Endodermal cell (in vitro differentiated cells): ENCODE measurements around the gene SMC1B. TPM values are rescaled to one million over a fixed set of nuclear protein-coding genes. Genes with fewer than 3 reads are reported as not detected.
A peak's percentile ranks its signal among the peaks of the same experiment; 100 is the strongest.
"Not testable (repeated sequence)": the region's sequence is repeated elsewhere in the genome, so short reads cannot be mapped to it uniquely, and the experiment has no call there.

Source experiments
- DNase-seq: peaks from one replicate; pipeline ENCODE4 v3.0.0-alpha.2; 2017
- H3K27ac ChIP-seq: 2 replicates; pipeline ENCODE4 v1.5.1; 2013; ENCODE audit warnings: mild to moderate bottlenecking, low read depth, low read length, moderate library complexity
- H3K27me3 ChIP-seq: 2 replicates; pipeline ENCODE4 v1.6.1; 2013; ENCODE audit warnings: mild to moderate bottlenecking, low read length, moderate library complexity; ENCODE audit not compliant: insufficient read depth, control insufficient read depth, poor library complexity, severe bottlenecking
- H3K36me3 ChIP-seq: 2 replicates; pipeline ENCODE4 v1.7.0; 2013; ENCODE audit warnings: mild to moderate bottlenecking, low read length, moderate library complexity; ENCODE audit not compliant: control insufficient read depth, insufficient read depth
- H3K4me1 ChIP-seq: one replicate; pipeline ENCODE4 v1.7.0; 2013; ENCODE audit warnings: low read length; ENCODE audit not compliant: control insufficient read depth, insufficient read depth
- H3K4me3 ChIP-seq: 2 replicates; pipeline ENCODE4 v1.5.1; 2013; ENCODE audit warnings: mild to moderate bottlenecking, low read length, moderate library complexity
- H3K9ac ChIP-seq: 2 replicates; pipeline ENCODE4 v1.6.1; 2013; ENCODE audit warnings: mild to moderate bottlenecking, low read length, moderate library complexity; ENCODE audit not compliant: poor library complexity, severe bottlenecking; ENCODE audit errors: extremely low read depth
- H3K9me3 ChIP-seq: 2 replicates; pipeline ENCODE4 v1.6.1; 2013; ENCODE audit warnings: mild to moderate bottlenecking, low read length, moderate library complexity; ENCODE audit not compliant: control insufficient read depth
- H3K27ac Mint-ChIP-seq: 2 replicates; pipeline ENCODE4 v1.8.0; 2020; ENCODE audit warnings: mixed read lengths
- H3K27me3 Mint-ChIP-seq: 2 replicates; pipeline ENCODE4 v1.8.0; 2021; ENCODE audit warnings: mild to moderate bottlenecking, mixed read lengths; ENCODE audit not compliant: insufficient read depth
- H3K36me3 Mint-ChIP-seq: 2 replicates; pipeline ENCODE4 v1.8.0; 2020; ENCODE audit warnings: low read depth, mixed read lengths
- H3K4me1 Mint-ChIP-seq: 2 replicates; pipeline ENCODE4 v1.8.0; 2020; ENCODE audit warnings: mixed read lengths
- H3K4me3 Mint-ChIP-seq: 2 replicates; pipeline ENCODE4 v1.8.0; 2020; ENCODE audit warnings: mild to moderate bottlenecking, moderate library complexity, mixed read lengths
- H3K9me3 Mint-ChIP-seq: 2 replicates; pipeline ENCODE4 v1.8.0; 2020; ENCODE audit warnings: mild to moderate bottlenecking, mixed read lengths
- CTCF ChIP-seq: fragments of 200-600 bp; sonication (generic); conservative IDR thresholded peaks from 2 replicates; pipeline ENCODE4 v1.5.0; 2021; ENCODE audit warnings: antibody characterized with exemption, mild to moderate bottlenecking
- WGBS, 2 experiments: methylation state at CpG; one replicate each; pipeline versions ENCODE4 v1.1.5 to v1.1.7; 2013; ENCODE audit warnings: missing lambda C conversion rate in 2 of 2, mixed read lengths in 1 of 2; ENCODE audit not compliant: insufficient coverage in 1 of 2, insufficient read length in 1 of 2; 5-methylcytosine and 5-hydroxymethylcytosine counted together
- total RNA-seq, 2 donors: library from RNA; stranded (reverse); fragmentation: NEBNext Ultra II Directional in 1 of 2; extraction: Animal tissue kit (Norgen Biotek cat#: 25700) in 1 of 2; gene quantifications; 2 replicates in 1 of 2; 3 replicates in 1 of 2; pipeline ENCODE4 v1.2.1, GENCODE V29; 2021

Gene SMC1B
- total RNA-seq, 2 donors from 2014 or later, result 0.11 TPM; not detected in 1

- Histone ChIP-seq H3K4me1 (peaks cover 5% of the 10 kb centered on the region), H3K27ac (no peak overlapping the region), H3K9ac (no peak overlapping the region), H3K4me3 (no peak overlapping the region), H3K36me3 (no peaks in the 10 kb centered on the region), H3K27me3 (no peaks in the 10 kb centered on the region), H3K9me3 (no peaks in the 10 kb centered on the region)
- peak; percentile 86 for DNase-seq
- Mint-ChIP-seq H3K4me1 (peaks cover 16% of the 10 kb centered on the region), H3K27ac (no peak overlapping the region), H3K27me3 (no peaks in the 10 kb centered on the region), H3K9me3 (peaks cover 3% of the 10 kb centered on the region), H3K36me3 (no peaks in the 10 kb centered on the region), H3K4me3 (no peak overlapping the region)
- WGBS, 2 experiments, result 51% methylated on average over 10 of the region's 10 CpGs; no CpG with 5 or more reads in 1 of the 2 experiments
- TF ChIP-seq CTCF, result peak; percentile 79
These were observed 27.7 kb upstream of the SMC1B start for GRCh38 chr22:45441138-45441537.

- not testable (repeated sequence) for H3K9me3 ChIP-seq, H3K27me3 Mint-ChIP-seq, H3K27ac Mint-ChIP-seq, H3K27ac ChIP-seq, H3K9ac ChIP-seq, H3K4me1 ChIP-seq, H3K36me3 ChIP-seq, DNase-seq, H3K4me3 ChIP-seq, H3K4me3 Mint-ChIP-seq, H3K27me3 ChIP-seq, H3K36me3 Mint-ChIP-seq, H3K9me3 Mint-ChIP-seq
- WGBS, 2 experiments, result 77 to 86% methylated on average over 10 to 12 of the region's 13 CpGs
- H3K4me1 Mint-ChIP-seq, result peaks cover 16% of the 10 kb centered on the region
These were observed 27.3 kb upstream of the SMC1B start for GRCh38 chr22:45440688-45441087.

GRCh38 chr22:45438336-45438735, 24.9 kb upstream of the SMC1B start:
- no peak for DNase-seq
- no peak overlapping the region for H3K4me3 Mint-ChIP-seq
- peaks cover 7% of the 10 kb centered on the region for H3K4me1 Mint-ChIP-seq
- no peak for TF ChIP-seq CTCF
- no peak overlapping the region for H3K27ac Mint-ChIP-seq
- no peaks in the 10 kb centered on the region for H3K36me3 Mint-ChIP-seq
- H3K9me3 Mint-ChIP-seq, result peaks cover 5% of the 10 kb centered on the region
- H3K9me3 ChIP-seq, result no peaks in the 10 kb centered on the region
- H3K27ac ChIP-seq, result no peak overlapping the region
- H3K9ac ChIP-seq, result no peak overlapping the region
- no peak overlapping the region for H3K4me3 ChIP-seq
- peaks cover 1% of the 10 kb centered on the region for H3K27me3 Mint-ChIP-seq
- no peaks in the 10 kb centered on the region for H3K36me3 ChIP-seq
- no peaks in the 10 kb centered on the region for H3K4me1 ChIP-seq
- H3K27me3 ChIP-seq, result no peaks in the 10 kb centered on the region

- not testable (repeated sequence) for H3K27ac Mint-ChIP-seq, H3K27me3 ChIP-seq, H3K36me3 Mint-ChIP-seq, H3K4me3 ChIP-seq, H3K4me1 Mint-ChIP-seq, H3K4me3 Mint-ChIP-seq, H3K9ac ChIP-seq, H3K27ac ChIP-seq, H3K36me3 ChIP-seq, H3K9me3 ChIP-seq, H3K4me1 ChIP-seq, H3K27me3 Mint-ChIP-seq, DNase-seq, H3K9me3 Mint-ChIP-seq
- WGBS, 2 experiments, result 92 to 98% methylated on average over 8 to 32 of the region's 34 CpGs
These were observed 23.6 kb upstream of the SMC1B start for GRCh38 chr22:45436871-45437517.
